ACC112 (cell line): ENCODE results near the gene ENPP4.
"Not testable (repeated sequence)": the region's sequence is repeated elsewhere in the genome, so short reads cannot be mapped to it uniquely, and the experiment has no call there.

ENCODE experiments used
- H2AFZ ChIP-seq: fragments of 200-600 bp; sonication (generic); one replicate; pipeline ENCODE4 v1.6.0; 2017; ENCODE audit warnings: antibody characterized with exemption, low read length; ENCODE audit not compliant: unreplicated experiment
- H3K27ac ChIP-seq: fragments of 200-600 bp; sonication (generic); 2 replicates; pipeline ENCODE4 v1.5.1; 2014; ENCODE audit warnings: low read depth, mild to moderate bottlenecking, antibody characterized with exemption, low read length, moderate library complexity
- H3K27me3 ChIP-seq: fragments of 200-600 bp; sonication (generic); 2 replicates; pipeline ENCODE4 v1.6.1; 2014; ENCODE audit warnings: mild to moderate bottlenecking, antibody characterized with exemption, low read length, moderate library complexity, mixed read lengths; ENCODE audit not compliant: insufficient read depth
- H3K36me3 ChIP-seq: fragments of 200-600 bp; sonication (generic); 2 replicates; pipeline ENCODE4 v1.6.1; 2016; ENCODE audit warnings: mild to moderate bottlenecking, antibody characterized with exemption, low read length, moderate library complexity, mixed read lengths; ENCODE audit not compliant: insufficient read depth
- H3K4me1 ChIP-seq: fragments of 200-600 bp; sonication (generic); one replicate; pipeline ENCODE4 v1.6.1; 2016; ENCODE audit warnings: low read length, mixed read lengths; ENCODE audit not compliant: insufficient read depth, unreplicated experiment, control insufficient read depth
- H3K4me3 ChIP-seq: fragments of 200-600 bp; sonication (generic); 2 replicates; pipeline ENCODE4 v1.5.1; 2014; ENCODE audit warnings: mild to moderate bottlenecking, low read depth, low read length
- H3K79me2 ChIP-seq: fragments of 200-600 bp; sonication (generic); one replicate; pipeline ENCODE4 v1.6.0; 2016; ENCODE audit warnings: low read length; ENCODE audit not compliant: control insufficient read depth, unreplicated experiment, insufficient read depth

The ENPP4 gene

GRCh38 chr6:46130666-46131065, 877 bp downstream of the ENPP4 start:
- Histone ChIP-seq H3K27ac (no peak overlapping the region), H3K27me3 (peaks cover 48% of the 10 kb centered on the region), H2AFZ (no peak overlapping the region), H3K4me3 (no peak overlapping the region; the same call in 1 of the 2 replicates), H3K79me2 (no peaks in the 10 kb centered on the region), H3K36me3 (no peaks in the 10 kb centered on the region), H3K4me1 (no peaks in the 10 kb centered on the region)

- H3K36me3 ChIP-seq, H3K4me3 ChIP-seq, H3K27ac ChIP-seq, H3K4me1 ChIP-seq, H3K79me2 ChIP-seq, H2AFZ ChIP-seq: not testable (repeated sequence)
- peaks cover 48% of the 10 kb centered on the region for H3K27me3 ChIP-seq
Observed at GRCh38 chr6:46131291-46131690, 1.5 kb downstream of the ENPP4 start.

- no peak overlapping the region for H3K27ac ChIP-seq
- H2AFZ ChIP-seq, result no peak overlapping the region
- peaks cover 46% of the 10 kb centered on the region for H3K27me3 ChIP-seq
- H3K4me3 ChIP-seq, result no peak overlapping the region
- no peaks in the 10 kb centered on the region for H3K36me3 ChIP-seq
- no peaks in the 10 kb centered on the region for H3K4me1 ChIP-seq
- no peaks in the 10 kb centered on the region for H3K79me2 ChIP-seq
Observed at GRCh38 chr6:46134216-46134615, 4.4 kb downstream of the ENPP4 start.

GRCh38 chr6:46135176-46135575, 5.4 kb downstream of the ENPP4 start:
- Histone ChIP-seq H2AFZ (no peak overlapping the region), H3K79me2 (no peaks in the 10 kb centered on the region), H3K27ac (no peak overlapping the region)

GRCh38 chr6:46136831-46137230, 7.0 kb downstream of the ENPP4 start:
- H3K27me3 ChIP-seq, result peaks cover 37% of the 10 kb centered on the region
- H3K4me3 ChIP-seq, result no peak overlapping the region
- H3K36me3 ChIP-seq, result no peaks in the 10 kb centered on the region
- H3K4me1 ChIP-seq, result no peaks in the 10 kb centered on the region
- H3K79me2 ChIP-seq, result no peaks in the 10 kb centered on the region
- H3K27ac ChIP-seq, result no peak overlapping the region
- no peak overlapping the region for H2AFZ ChIP-seq

More at GRCh38 chr6:46135176-46135575, 5.4 kb downstream of the ENPP4 start:
- Histone ChIP-seq H3K36me3 (no peaks in the 10 kb centered on the region), H3K4me1 (no peaks in the 10 kb centered on the region), H3K4me3 (no peak overlapping the region), H3K27me3 (peaks cover 42% of the 10 kb centered on the region)

GRCh38 chr6:46137387-46137786, 7.6 kb downstream of the ENPP4 start:
- Histone ChIP-seq H3K4me1 (no peaks in the 10 kb centered on the region), H3K79me2 (no peaks in the 10 kb centered on the region), H3K4me3 (no peak overlapping the region), H2AFZ (no peak overlapping the region), H3K27me3 (peaks cover 37% of the 10 kb centered on the region), H3K27ac (no peak overlapping the region), H3K36me3 (no peaks in the 10 kb centered on the region)

- Histone ChIP-seq H3K27me3 (peaks cover 37% of the 10 kb centered on the region), H3K4me3 (no peak overlapping the region), H2AFZ (no peak overlapping the region), H3K79me2 (no peaks in the 10 kb centered on the region), H3K36me3 (no peaks in the 10 kb centered on the region), H3K4me1 (no peaks in the 10 kb centered on the region), H3K27ac (no peak overlapping the region)
Observed at GRCh38 chr6:46138281-46138680, 8.5 kb downstream of the ENPP4 start.

- H3K4me3 ChIP-seq, result no peak overlapping the region
- no peaks in the 10 kb centered on the region for H3K4me1 ChIP-seq
- H3K27ac ChIP-seq, result no peak overlapping the region
- no peaks in the 10 kb centered on the region for H3K36me3 ChIP-seq
- H2AFZ ChIP-seq, result no peak overlapping the region
- H3K27me3 ChIP-seq, result 0 out of 2 replicates have a peak, but pooled peaks cover 3% of the 10 kb centered on the region
- no peaks in the 10 kb centered on the region for H3K79me2 ChIP-seq
Observed at GRCh38 chr6:46144270-46144669, 14.5 kb downstream of the ENPP4 start.

GRCh38 chr6:46149066-46149465, 19.3 kb downstream of the ENPP4 start:
- H3K4me1 ChIP-seq, H3K79me2 ChIP-seq, H3K27ac ChIP-seq, H3K36me3 ChIP-seq, H3K27me3 ChIP-seq, H3K4me3 ChIP-seq, H2AFZ ChIP-seq: not testable (repeated sequence)

GRCh38 chr6:46156701-46157100, 26.9 kb downstream of the ENPP4 start:
- no peaks in the 10 kb centered on the region for H3K4me1 ChIP-seq
- H3K79me2 ChIP-seq, result no peaks in the 10 kb centered on the region
- no peak overlapping the region for H3K4me3 ChIP-seq
- H3K27me3 ChIP-seq, result peaks cover 25% of the 10 kb centered on the region; the same call in 1 of the 2 replicates
- no peaks in the 10 kb centered on the region for H3K36me3 ChIP-seq
- no peak overlapping the region for H3K27ac ChIP-seq
- H2AFZ ChIP-seq, result no peak overlapping the region

GRCh38 chr6:46159229-46159628, 29.4 kb downstream of the ENPP4 start:
- Histone ChIP-seq H3K4me3 (no peak overlapping the region), H3K27me3 (peaks cover 20% of the 10 kb centered on the region; the same call in 1 of the 2 replicates), H3K79me2 (no peaks in the 10 kb centered on the region), H2AFZ (no peak overlapping the region), H3K36me3 (no peaks in the 10 kb centered on the region), H3K4me1 (no peaks in the 10 kb centered on the region), H3K27ac (no peak overlapping the region)
